ENCODE data around the gene MAST3. TPM values are rescaled to one million over a fixed set of nuclear protein-coding genes. Genes with fewer than 3 reads are reported as not detected.

MAST3 gene
- total and polyA plus RNA-seq, 2 of the 13 experiments (the other 11 are each of a cell fraction or from before 2014, with no cell fraction given) = 4.1 to 4.6 TPM

GRCh38 chr19:18152817-18153555, 55.4 kb downstream of the MAST3 start, which contains the start of gene PIK3R2 (continued):
- peak; percentile 67 for TF ChIP-seq YY1 (IDR thresholded peaks at IDR 0.05; ENCODE audit: insufficient read depth, insufficient replicate concordance, low read depth, low read length)
- TF ChIP-seq SOX6 (IDR thresholded peaks at IDR 0.05) = no peak
- TF ChIP-seq SOX6 (CRISPR knock-in tag; IDR thresholded peaks at IDR 0.05) = no peak
- no peak for TF ChIP-seq ZEB1 (IDR thresholded peaks at IDR 0.05; ENCODE audit: insufficient replicate concordance, low read depth)
- TF ChIP-seq NFRKB (IDR thresholded peaks at IDR 0.05) = no peak
- peak; percentile 26; the same call in 1 of the 2 replicates for TF ChIP-seq ZNF142 (CRISPR knock-in tag; IDR thresholded peaks at IDR 0.05)
- TF ChIP-seq ZNF441 (CRISPR knock-in tag; IDR thresholded peaks at IDR 0.05; ENCODE audit: borderline replicate concordance) = peak; percentile 68; the same call in 1 of the 2 replicates
- no peak for TF ChIP-seq SMAD9 (CRISPR knock-in tag; IDR thresholded peaks at IDR 0.05)
- no peak for TF ChIP-seq AGO2 (optimal IDR thresholded peaks at IDR 0.05; ENCODE audit: low read depth, low read length)
- TF ChIP-seq ZMAT3 (CRISPR knock-in tag; conservative IDR thresholded peaks at IDR 0.05) = peak; percentile 20; the same call in 1 of the 2 replicates
- no peak for TF ChIP-seq ZNF772 (CRISPR knock-in tag; IDR thresholded peaks at IDR 0.05)
- TF ChIP-seq ZNF766 (CRISPR knock-in tag; IDR thresholded peaks at IDR 0.05; ENCODE audit: borderline replicate concordance) = no peak
- TF ChIP-seq MLX (CRISPR knock-in tag; IDR thresholded peaks at IDR 0.05) = no peak
- no peak for TF ChIP-seq TOE1 (CRISPR knock-in tag; IDR thresholded peaks at IDR 0.05)
- TF ChIP-seq GABPA (IDR thresholded peaks at IDR 0.05; ENCODE audit: low read depth, low read length) = no peak
- TF ChIP-seq GABPA (CRISPR knock-in tag; IDR thresholded peaks at IDR 0.05; ENCODE audit: low read depth) = 0 out of 2 replicates have a peak, but pooled peaks have one; percentile 6
- peak; percentile 32; the same call in 1 of the 2 replicates for TF ChIP-seq ETV5 (CRISPR knock-in tag; IDR thresholded peaks at IDR 0.05; ENCODE audit: borderline replicate concordance)
- no peak for TF ChIP-seq ZBTB26 (CRISPR knock-in tag; IDR thresholded peaks at IDR 0.05; ENCODE audit: borderline replicate concordance)

All from HepG2 (cell line).